Left hindlimb (tissue), 1 donor: ENCODE measurements around the gene CCDC86.

Source experiments
- DNase-seq: peaks from one replicate; pipeline ENCODE4 v3.0.0-alpha.2; 2018

The CCDC86 gene

GRCh38 chr11:60870733-60871377 lies 28.9 kb downstream of the CCDC86 start:
- no peak for DNase-seq

GRCh38 chr11:60871378-60872061 lies 29.6 kb downstream of the CCDC86 start:
- DNase-seq = no peak

- no peak for DNase-seq
These were observed 30.4 kb downstream of the CCDC86 start for GRCh38 chr11:60872124-60872960.

- no peak for DNase-seq
These were observed 31.1 kb downstream of the CCDC86 start for GRCh38 chr11:60872961-60873524.

- DNase-seq = no peak
These were observed 31.6 kb downstream of the CCDC86 start for GRCh38 chr11:60873533-60873932.

GRCh38 chr11:60874421-60875365 lies 32.8 kb downstream of the CCDC86 start:
- DNase-seq = no peak

- DNase-seq = no peak
These were observed 33.7 kb downstream of the CCDC86 start for GRCh38 chr11:60875366-60876167.

GRCh38 chr11:60876168-60876485 lies 34.2 kb downstream of the CCDC86 start:
- DNase-seq = no peak

GRCh38 chr11:60878245-60879101 lies 36.6 kb downstream of the CCDC86 start:
- no peak for DNase-seq

- DNase-seq = no peak
These were observed 37.2 kb downstream of the CCDC86 start for GRCh38 chr11:60879104-60879503.

- no peak for DNase-seq
These were observed 38.2 kb downstream of the CCDC86 start for GRCh38 chr11:60879971-60880588.

GRCh38 chr11:60880643-60881282 lies 38.9 kb downstream of the CCDC86 start:
- no peak for DNase-seq

GRCh38 chr11:60887556-60887955 lies 45.6 kb downstream of the CCDC86 start:
- no peak for DNase-seq

GRCh38 chr11:60889869-60890311 lies 48.0 kb downstream of the CCDC86 start:
- no peak for DNase-seq

GRCh38 chr11:60890696-60891095 lies 48.8 kb downstream of the CCDC86 start:
- no peak for DNase-seq

GRCh38 chr11:60891103-60891741 lies 49.3 kb downstream of the CCDC86 start:
- DNase-seq = no peak

- DNase-seq = no peak
These were observed 53.8 kb downstream of the CCDC86 start for GRCh38 chr11:60895687-60896086.

- DNase-seq = no peak
These were observed 55.6 kb downstream of the CCDC86 start for GRCh38 chr11:60897496-60897895.
